BLaER1 treated with 17β-estradiol and CSF1 and Interleukin-3, amounts not matched to agents 10 nM and 100 nM (cell line): ENCODE data around the gene HNRNPU.
A peak's percentile ranks its signal among the peaks of the same experiment; 100 is the strongest.

ENCODE experiments used
- H3K27ac ChIP-seq, 11 experiments: shearing (Covaris generic); formaldehyde crosslinking; 2 replicates each; pipeline ENCODE4 v1.8.1; 2022
- H3K27me3 ChIP-seq, 11 experiments: shearing (Covaris generic); formaldehyde crosslinking; 2 replicates each; pipeline ENCODE4 v1.8.1; 2022
- H3K36me3 ChIP-seq, 11 experiments: shearing (Covaris generic); formaldehyde crosslinking; 2 replicates each; pipeline ENCODE4 v1.8.1; 2022
- H3K4me1 ChIP-seq, 10 experiments: shearing (Covaris generic); formaldehyde crosslinking; 2 replicates each; pipeline ENCODE4 v1.8.1; 2022
- H3K4me2 ChIP-seq, 11 experiments: shearing (Covaris generic); formaldehyde crosslinking; 2 replicates each; pipeline ENCODE4 v1.8.1; 2022
- H3K4me3 ChIP-seq, 10 experiments: shearing (Covaris generic); formaldehyde crosslinking; 2 replicates each; pipeline ENCODE4 v1.8.1; 2022
- H3K9ac ChIP-seq, 11 experiments: shearing (Covaris generic); formaldehyde crosslinking; 2 replicates each; pipeline ENCODE4 v1.8.1; 2022
- H3K9me3 ChIP-seq, 11 experiments: shearing (Covaris generic); formaldehyde crosslinking; replicated peaks in 1 of 11; 2 replicates each; pipeline ENCODE4 v1.8.1; 2022
- H4K20me1 ChIP-seq, 11 experiments: shearing (Covaris generic); formaldehyde crosslinking; 2 replicates each; pipeline ENCODE4 v1.8.1; 2022
- Cebpa-rat ChIP-seq, 11 experiments: shearing (Covaris generic); IDR thresholded peaks; 2 replicates each; pipeline ENCODE4 v1.8.1; 2022

HNRNPU gene

DNA sequence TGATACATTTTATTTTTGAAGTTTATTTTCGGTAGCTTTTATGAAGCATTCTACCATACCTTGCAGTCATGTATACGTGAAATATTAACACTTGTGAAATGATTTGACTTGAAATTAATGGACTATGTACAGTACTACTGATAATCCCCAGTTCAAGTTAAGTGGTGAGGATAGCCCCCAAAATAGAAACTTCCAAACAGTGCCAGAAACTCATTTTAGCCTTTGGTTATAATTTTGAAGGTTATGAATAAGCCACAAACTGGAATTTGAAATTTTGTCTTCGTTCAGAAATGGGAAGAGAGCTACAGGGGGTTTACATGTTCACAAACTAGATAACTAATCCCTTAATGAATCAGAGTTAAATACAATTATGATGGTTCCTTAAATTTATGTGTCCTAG lies 1.5 kb upstream of the HNRNPU start:
- Histone ChIP-seq H3K4me3 (peak overlapping the region in 5 of 10 experiments; percentile 93 to 100 (median 97); a peak in 3 of 20 replicates), H3K4me2 (peak overlapping the region; percentile 78 to 94 (median 87); a peak in 21 of 22 replicates), H3K27me3 (no peaks in the 10 kb centered on the region), H3K27ac (peak overlapping the region; percentile 99 to 100 (median 100); a peak in 19 of 22 replicates), H3K4me1 (peaks cover 18 to 32% (median 28%) of the 10 kb centered on the region in 10 experiments), H3K36me3 (peaks cover 17 to 20% (median 19%) of the 10 kb centered on the region in 11 experiments), H3K9ac (peak overlapping the region in 10 of 11 experiments; percentile 99 to 100 (median 100); a peak in 14 of 22 replicates), H4K20me1 (peaks cover 20 to 28% (median 21%) of the 10 kb centered on the region in 11 experiments), H3K9me3 (no peaks in the 10 kb centered on the region)
- TF ChIP-seq Cebpa-rat (IDR thresholded peaks at IDR 0.05): no peak

DNA sequence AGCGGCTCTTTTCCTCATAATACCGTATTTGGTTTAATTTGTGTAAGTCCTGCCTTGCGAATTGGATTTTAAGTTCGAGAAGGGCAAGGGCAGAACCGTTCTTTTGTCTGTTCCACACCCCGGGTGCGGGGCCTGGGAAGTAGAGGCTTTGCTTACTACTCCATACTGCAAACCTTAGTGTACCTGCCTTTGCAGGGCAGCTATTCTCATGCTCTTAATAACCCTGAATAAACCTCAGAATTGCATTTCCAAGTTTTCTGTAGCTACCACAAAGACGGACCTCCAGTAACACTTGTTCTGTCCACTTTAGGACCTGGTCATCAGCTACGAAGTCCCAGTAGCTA lies 657 bp upstream of the HNRNPU start:
- Histone ChIP-seq H3K4me3 (peak overlapping the region; percentile 93 to 100 (median 99)), H3K9ac (peak overlapping the region; percentile 99 to 100 (median 100)), H4K20me1 (peaks cover 28 to 37% (median 29%) of the 10 kb centered on the region in 11 experiments), H3K27me3 (no peaks in the 10 kb centered on the region), H3K4me1 (peaks cover 26 to 40% (median 36%) of the 10 kb centered on the region in 10 experiments), H3K9me3 (no peaks in the 10 kb centered on the region), H3K36me3 (peaks cover 25 to 28% (median 27%) of the 10 kb centered on the region in 11 experiments), H3K27ac (peak overlapping the region; percentile 99 to 100 (median 100)), H3K4me2 (peak overlapping the region; percentile 78 to 94 (median 87))
- TF ChIP-seq Cebpa-rat (IDR thresholded peaks at IDR 0.05): no peak

DNA sequence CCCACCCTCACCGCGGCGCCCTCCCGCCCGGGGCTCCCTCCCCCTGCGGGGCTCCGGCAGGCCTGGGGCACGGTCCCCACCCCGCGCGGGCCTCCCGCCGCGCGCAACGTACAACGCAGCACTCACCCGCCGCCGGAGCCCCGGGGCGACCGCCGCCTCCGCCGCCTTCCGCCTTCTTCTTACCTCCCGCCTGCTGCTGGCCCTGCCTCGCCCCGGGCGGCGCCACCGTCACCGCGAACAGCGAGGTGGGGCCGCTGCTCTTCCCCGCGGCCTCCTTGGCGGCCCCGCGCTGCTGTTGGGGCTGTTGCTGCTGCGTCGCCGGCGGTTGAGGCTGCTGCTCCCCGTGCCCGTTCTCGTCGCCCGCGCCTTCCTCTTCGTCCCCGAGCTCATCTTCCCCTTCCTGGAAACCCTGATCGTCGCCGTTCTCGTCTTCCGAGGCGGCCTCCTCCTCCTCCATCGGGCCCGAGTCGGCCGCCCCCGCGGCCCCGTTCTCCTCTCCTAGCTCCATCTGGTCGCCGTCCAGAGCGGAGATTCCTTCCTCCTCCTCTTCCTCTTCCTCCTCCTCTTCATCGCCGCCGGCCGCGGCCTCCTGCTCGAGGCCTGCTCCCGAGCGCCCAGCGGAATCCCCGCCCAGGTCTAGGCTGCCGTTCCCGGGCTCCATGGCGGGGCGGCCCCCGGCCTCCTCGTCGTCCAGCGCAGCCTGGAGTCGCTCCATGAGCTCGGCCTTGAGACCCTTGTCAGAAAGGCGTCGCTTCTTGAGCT lies 671 bp downstream of the HNRNPU start:
- TF ChIP-seq Cebpa-rat (IDR thresholded peaks at IDR 0.05): no peak
- Histone ChIP-seq H3K27ac (peak overlapping the region; percentile 99 to 100 (median 100)), H3K4me2 (peak overlapping the region in 6 of 11 experiments; percentile 5 to 30 (median 18); a peak in 6 of 22 replicates), H4K20me1 (peaks cover 41 to 50% (median 42%) of the 10 kb centered on the region in 11 experiments), H3K36me3 (peaks cover 38 to 42% (median 41%) of the 10 kb centered on the region in 11 experiments), H3K9me3 (no peaks in the 10 kb centered on the region), H3K4me3 (peak overlapping the region; percentile 93 to 100 (median 99)), H3K27me3 (no peaks in the 10 kb centered on the region), H3K4me1 (peaks cover 39 to 53% (median 49%) of the 10 kb centered on the region in 10 experiments), H3K9ac (peak overlapping the region; percentile 99 to 100 (median 100))

DNA sequence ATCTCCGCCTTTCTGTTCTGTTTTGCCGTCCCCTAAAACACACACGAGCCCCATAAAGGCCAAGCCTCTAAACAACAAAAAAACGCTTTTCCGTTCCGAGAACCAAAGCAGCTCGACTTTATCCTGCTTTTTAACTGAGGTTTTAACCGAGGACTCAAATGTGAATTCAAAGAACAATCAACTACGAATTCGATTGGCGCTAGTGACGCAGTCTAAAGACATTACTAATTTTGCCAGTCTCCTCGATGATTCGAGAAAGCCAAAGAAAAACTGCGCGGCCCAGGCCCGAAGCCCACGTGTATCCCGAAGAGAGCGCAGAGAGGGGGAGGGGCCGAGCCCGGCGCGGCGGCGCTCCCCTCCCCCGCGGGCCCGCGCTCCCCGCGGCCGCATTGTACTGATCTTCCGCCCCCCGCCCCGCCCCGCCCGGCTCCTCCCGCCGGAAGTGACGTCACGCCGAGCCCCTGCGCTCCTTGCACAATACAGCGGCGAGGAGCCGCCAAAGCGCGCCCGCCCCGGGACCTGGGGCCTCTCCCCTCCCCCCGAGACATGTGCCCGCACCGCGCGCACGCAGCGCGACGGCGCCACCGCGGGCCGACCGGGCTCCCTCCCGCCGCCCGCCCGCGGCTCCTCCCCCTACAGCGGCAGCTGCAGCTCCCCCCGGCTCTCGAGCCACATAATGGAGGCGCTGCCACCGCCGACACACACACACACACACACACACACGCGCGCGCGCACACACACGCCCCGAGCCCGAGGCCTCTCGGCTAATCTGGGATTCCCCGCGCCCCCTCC lies 1.4 kb downstream of the HNRNPU start:
- Histone ChIP-seq H3K4me3 (peak overlapping the region; percentile 93 to 100 (median 99)), H3K27me3 (no peaks in the 10 kb centered on the region), H3K27ac (peak overlapping the region; percentile 99 to 100 (median 100)), H3K9me3 (no peaks in the 10 kb centered on the region), H3K36me3 (peaks cover 46 to 49% (median 48%) of the 10 kb centered on the region in 11 experiments), H3K4me1 (peaks cover 45 to 61% (median 57%) of the 10 kb centered on the region in 10 experiments), H4K20me1 (peaks cover 49 to 58% (median 50%) of the 10 kb centered on the region in 11 experiments), H3K9ac (peak overlapping the region; percentile 99 to 100 (median 100)), H3K4me2 (peak overlapping the region; percentile 83 to 97 (median 93))
- TF ChIP-seq Cebpa-rat (IDR thresholded peaks at IDR 0.05): peak in 9 of 11 experiments; percentile 13 to 77 (median 53); a peak in 9 of 22 replicates

DNA sequence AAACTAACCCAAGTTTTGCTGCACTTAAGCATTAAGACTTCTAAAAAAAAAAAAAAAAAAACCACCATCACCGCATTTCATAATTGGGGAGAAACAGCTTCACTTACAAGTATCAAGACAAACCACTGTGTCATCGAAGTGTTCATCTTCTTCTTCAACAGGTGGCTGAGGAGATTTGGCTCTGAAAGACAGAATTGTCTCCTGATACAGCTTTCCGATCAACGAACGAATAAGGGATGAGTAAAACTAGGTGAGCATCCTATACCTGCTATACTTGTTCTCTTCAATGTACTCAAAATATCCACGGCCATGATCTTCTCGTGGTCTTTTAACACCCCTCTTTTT lies 2.0 kb downstream of the HNRNPU start:
- peaks cover 52 to 55% (median 54%) of the 10 kb centered on the region in 11 experiments for H3K36me3 ChIP-seq
- no peak for TF ChIP-seq Cebpa-rat (IDR thresholded peaks at IDR 0.05)
- H3K9ac ChIP-seq: peak overlapping the region; percentile 99 to 100 (median 100)
- no peaks in the 10 kb centered on the region for H3K9me3 ChIP-seq
- H3K4me3 ChIP-seq: peak overlapping the region; percentile 93 to 100 (median 99)
- H4K20me1 ChIP-seq: peaks cover 55 to 63% (median 56%) of the 10 kb centered on the region in 11 experiments
- peak overlapping the region; percentile 99 to 100 (median 100); a peak in 21 of 22 replicates for H3K27ac ChIP-seq
- H3K27me3 ChIP-seq: no peaks in the 10 kb centered on the region
- peaks cover 51 to 67% (median 62%) of the 10 kb centered on the region in 10 experiments for H3K4me1 ChIP-seq
- peak overlapping the region; percentile 83 to 97 (median 93) for H3K4me2 ChIP-seq

DNA sequence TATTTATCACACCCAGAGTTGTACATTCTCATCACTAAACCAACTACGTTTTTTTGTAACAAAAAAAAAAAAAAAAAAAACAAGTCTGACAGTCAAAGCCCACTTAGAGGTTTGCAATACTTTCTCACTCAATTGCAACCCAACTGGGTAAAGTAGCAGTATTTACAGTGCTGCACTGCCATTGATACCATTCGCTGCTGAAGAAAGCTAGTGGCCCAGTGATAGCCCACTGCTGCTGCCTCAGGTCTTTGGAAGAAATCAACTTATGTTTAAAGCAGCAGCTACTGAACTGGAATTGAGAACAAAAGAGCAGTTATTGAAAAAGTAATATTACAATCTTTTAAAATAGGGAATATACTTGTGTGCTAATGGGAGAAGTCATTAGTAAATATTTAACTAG lies 2.7 kb downstream of the HNRNPU start:
- Histone ChIP-seq H4K20me1 (peaks cover 61 to 70% (median 62%) of the 10 kb centered on the region in 11 experiments), H3K4me3 (peak overlapping the region; percentile 93 to 100 (median 99)), H3K9me3 (no peaks in the 10 kb centered on the region), H3K9ac (peak overlapping the region; percentile 99 to 100 (median 100)), H3K27ac (peak overlapping the region in 10 of 11 experiments; percentile 99 to 100 (median 100); a peak in 19 of 22 replicates), H3K4me2 (peak overlapping the region; percentile 83 to 97 (median 93)), H3K4me1 (peaks cover 57 to 69% (median 67%) of the 10 kb centered on the region in 10 experiments), H3K27me3 (no peaks in the 10 kb centered on the region), H3K36me3 (peaks cover 58 to 62% (median 60%) of the 10 kb centered on the region in 11 experiments)
- no peak for TF ChIP-seq Cebpa-rat (IDR thresholded peaks at IDR 0.05)

DNA sequence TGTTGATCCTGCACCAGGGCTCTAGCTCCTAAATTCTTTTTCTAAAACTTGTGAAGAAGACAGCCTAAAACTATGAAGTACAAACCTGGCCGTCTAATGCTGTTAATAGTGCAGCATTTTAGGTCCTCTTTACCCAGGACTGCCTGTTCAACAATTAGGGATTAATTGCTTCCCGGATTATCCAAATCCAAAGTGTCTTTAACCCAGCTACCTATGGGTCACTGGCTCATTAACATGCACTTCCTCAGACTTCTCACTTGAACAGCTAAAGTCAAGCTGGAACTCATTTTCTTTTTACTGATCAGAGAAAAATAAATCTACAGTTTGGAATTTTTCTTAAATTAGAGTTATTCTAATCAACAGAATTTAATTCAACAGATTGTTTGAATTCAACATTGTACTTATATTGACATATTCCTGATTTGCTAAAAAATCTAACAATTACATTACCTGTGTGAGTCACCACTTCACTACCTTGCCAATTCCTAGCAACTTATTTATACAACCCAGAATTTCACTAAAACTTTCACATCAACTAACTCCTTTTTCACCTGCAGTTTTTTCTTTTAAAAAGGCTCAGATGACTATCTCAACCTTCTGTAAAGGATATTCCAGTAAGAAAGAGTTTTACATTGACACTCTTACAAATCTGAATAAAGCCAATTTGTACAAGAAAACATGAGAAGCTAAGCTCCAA lies 3.3 kb downstream of the HNRNPU start:
- no peaks in the 10 kb centered on the region for H3K27me3 ChIP-seq
- no peak for TF ChIP-seq Cebpa-rat (IDR thresholded peaks at IDR 0.05)
- peaks cover 67 to 76% (median 68%) of the 10 kb centered on the region in 11 experiments for H4K20me1 ChIP-seq
- H3K36me3 ChIP-seq: peaks cover 64 to 68% (median 67%) of the 10 kb centered on the region in 11 experiments
- H3K9ac ChIP-seq: peak overlapping the region; percentile 99 to 100 (median 100)
- peak overlapping the region in 9 of 11 experiments; percentile 99 to 100 (median 100); a peak in 16 of 22 replicates for H3K27ac ChIP-seq
- peak overlapping the region; percentile 93 to 100 (median 99) for H3K4me3 ChIP-seq
- H3K4me2 ChIP-seq: peak overlapping the region; percentile 83 to 97 (median 93)
- H3K9me3 ChIP-seq: no peaks in the 10 kb centered on the region
- peaks cover 57 to 69% (median 67%) of the 10 kb centered on the region in 10 experiments for H3K4me1 ChIP-seq

DNA sequence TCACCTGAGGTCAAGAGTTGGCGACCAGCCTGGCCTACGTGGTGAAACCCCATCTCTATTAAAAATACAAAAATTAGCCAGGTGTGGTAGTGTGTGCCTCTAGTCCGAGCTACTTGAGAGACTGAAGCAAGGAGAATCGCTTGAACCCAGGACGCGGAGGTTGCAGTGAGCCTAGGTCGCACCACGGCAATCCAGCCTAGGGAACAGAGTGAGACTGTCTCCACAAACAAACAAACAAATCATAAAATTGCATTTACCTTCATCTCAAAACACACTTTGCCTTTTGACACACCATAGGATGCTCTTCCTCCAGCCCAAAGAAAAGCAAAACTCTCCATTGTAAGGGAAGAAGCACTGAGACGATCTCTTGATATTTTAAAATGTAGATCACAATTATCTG lies 4.3 kb downstream of the HNRNPU start:
- peaks cover 77 to 86% (median 78%) of the 10 kb centered on the region in 11 experiments for H4K20me1 ChIP-seq
- TF ChIP-seq Cebpa-rat (IDR thresholded peaks at IDR 0.05): no peak
- no peaks in the 10 kb centered on the region for H3K27me3 ChIP-seq
- H3K4me1 ChIP-seq: peaks cover 57 to 69% (median 67%) of the 10 kb centered on the region in 10 experiments
- peak overlapping the region in 3 of 11 experiments; percentile 13 to 100 (median 25); a peak in 3 of 22 replicates for H3K27ac ChIP-seq
- H3K4me2 ChIP-seq: peak overlapping the region; percentile 83 to 97 (median 93)
- H3K9ac ChIP-seq: peak overlapping the region; percentile 99 to 100 (median 100); a peak in 20 of 22 replicates
- peaks cover 74 to 78% (median 76%) of the 10 kb centered on the region in 11 experiments for H3K36me3 ChIP-seq
- H3K9me3 ChIP-seq: no peaks in the 10 kb centered on the region
- H3K4me3 ChIP-seq: peak overlapping the region; percentile 93 to 100 (median 99); a peak in 18 of 20 replicates
